GM23248 (cell line): ENCODE results near the gene SETD2.

Source experiments
- EZH2 ChIP-seq: fragments of 200-600 bp; sonication (generic); IDR thresholded peaks from 2 replicates; pipeline ENCODE4 v1.6.1; 2018; ENCODE audit warnings: antibody characterized with exemption, mild to moderate bottlenecking; ENCODE audit not compliant: insufficient read depth, poor library complexity, severe bottlenecking
- EZH2phosphoT487 ChIP-seq: fragments of 200-600 bp; sonication (generic); IDR thresholded peaks from 2 replicates; pipeline ENCODE4 v1.6.1; 2018; ENCODE audit warnings: antibody characterized with exemption, moderate library complexity, mild to moderate bottlenecking, low read depth; ENCODE audit not compliant: insufficient read depth

DNA sequence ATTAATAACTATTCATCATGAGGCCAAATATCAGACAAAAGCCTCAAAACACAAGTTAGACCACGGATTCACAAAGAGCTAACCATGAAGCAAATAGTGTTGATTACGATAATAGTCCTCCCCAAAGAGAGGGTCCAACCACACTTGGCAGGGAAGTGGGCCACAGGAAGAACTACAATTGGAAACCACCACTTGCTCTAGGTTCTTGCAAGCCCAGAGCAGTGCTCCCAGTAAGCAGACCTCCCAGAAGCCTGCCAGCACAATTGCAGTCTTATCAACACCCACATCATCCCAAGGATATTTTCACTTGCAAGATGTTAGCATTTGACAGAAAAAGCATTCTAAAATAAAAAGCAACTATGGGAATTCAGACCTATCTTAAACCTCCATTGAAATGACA lies 11.3 kb downstream of the SETD2 start:
- TF ChIP-seq EZH2phosphoT487 (no peak), EZH2 (no peak)
